Measurements from ENCODE around the gene INTS11. TPM values are rescaled to one million over a fixed set of nuclear protein-coding genes. Genes with fewer than 3 reads are reported as not detected.

Gene INTS11
- total and polyA plus RNA-seq, 10 donors = 89.2 to 203 (median 102) TPM

DNA sequence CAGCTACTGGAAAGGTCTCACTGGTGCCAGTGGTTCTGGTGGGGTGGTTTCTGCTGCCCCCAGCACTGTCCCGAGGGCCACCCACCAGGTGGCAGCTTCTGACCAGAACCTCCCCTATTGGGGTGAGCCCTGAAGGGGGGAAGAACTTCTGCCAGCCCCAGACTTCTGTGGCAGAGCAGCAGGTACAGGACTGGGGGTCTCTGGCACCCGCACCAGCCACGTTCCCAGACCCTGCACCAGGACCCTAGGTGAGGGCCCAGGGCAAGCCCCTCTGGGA lies 14.4 kb downstream of the INTS11 start:
- peak overlapping the region in 1 of 8 donors; percentile 97 for H3K4me3 ChIP-seq
- H3K27ac ChIP-seq = peak overlapping the region in 2 of 8 donors; percentile 97 to 99
- intact Hi-C loops (cut with DNase I; ENCODE audit: low total_unique reads) = no loop called here
- peaks cover 33 to 50% (median 40%) of the 10 kb centered on the region in 6 donors for H3K4me1 ChIP-seq
- TF ChIP-seq POLR2AphosphoS5 (IDR thresholded peaks at IDR 0.05) (peak in 1 of 3 donors; percentile 1), CTCF (IDR thresholded peaks at IDR 0.05 in 8 of 11, conservative IDR thresholded peaks at IDR 0.05 in 3 of 11) (no peak)
- 80 to 92% (median 83%) methylated on average over 1 to 3 of the region's 3 CpGs; no CpG with 5 or more reads in 1 of the 5 donors for WGBS, 5 donors
- H3K27me3 ChIP-seq (replicated peaks in 1 of 7) = no peaks in the 10 kb centered on the region
- peaks cover 0 to 55% (median 44%) of the 10 kb centered on the region in 6 donors for H3K36me3 ChIP-seq
- H3K9me3 ChIP-seq = no peaks in the 10 kb centered on the region
- no peak for DNase-seq

GRCh38 chr1:1309251-1310108 lies 15.0 kb downstream of the INTS11 start:
- H3K9me3 ChIP-seq = no peaks in the 10 kb centered on the region
- intact Hi-C loops (cut with DNase I; ENCODE audit: low total_unique reads) = no loop called here
- H3K27ac ChIP-seq = peak overlapping the region in 6 of 8 donors; percentile 97 to 99 (median 98)
- peaks cover 0 to 49% (median 38%) of the 10 kb centered on the region in 6 donors for H3K36me3 ChIP-seq
- H3K4me3 ChIP-seq = peak overlapping the region; percentile 82 to 97 (median 86)
- peaks cover 38 to 56% (median 46%) of the 10 kb centered on the region in 6 donors for H3K4me1 ChIP-seq
- WGBS, 5 donors = 34 to 81% (median 49%) methylated on average over 35 to 57 of the region's 57 CpGs
- TF ChIP-seq POLR2AphosphoS5 (IDR thresholded peaks at IDR 0.05) = peak in 2 of 3 donors; percentile 18 to 64
- no peak for TF ChIP-seq POLR2A (IDR thresholded peaks at IDR 0.05)
- no peaks in the 10 kb centered on the region for H3K27me3 ChIP-seq (replicated peaks in 1 of 7)
- DNase-seq = no peak

GRCh38 chr1:1308756-1309250 lies 15.7 kb downstream of the INTS11 start:
- Histone ChIP-seq H3K36me3 (peaks cover 0 to 43% (median 32%) of the 10 kb centered on the region in 6 donors), H3K27ac (peak overlapping the region; percentile 68 to 99 (median 97)), H3K9me3 (no peaks in the 10 kb centered on the region), H3K4me3 (peak overlapping the region; percentile 82 to 97 (median 86)), H3K4me1 (peaks cover 40 to 63% (median 51%) of the 10 kb centered on the region in 6 donors), H3K27me3 (replicated peaks in 1 of 7) (no peaks in the 10 kb centered on the region)
- intact Hi-C loops (cut with DNase I; ENCODE audit: low total_unique reads) = no loop called here
- DNase-seq = no peak
- TF ChIP-seq POLR2A (IDR thresholded peaks at IDR 0.05) (no peak), POLR2AphosphoS5 (IDR thresholded peaks at IDR 0.05) (no peak), CTCF (IDR thresholded peaks at IDR 0.05 in 8 of 11, conservative IDR thresholded peaks at IDR 0.05 in 3 of 11) (no peak)
- 0 to 1% (median 0%) methylated on average over 27 to 66 of the region's 66 CpGs for WGBS, 5 donors

- H3K36me3 ChIP-seq = peaks cover 0 to 36% (median 25%) of the 10 kb centered on the region in 6 donors
- DNase-seq = peak; percentile 96
- peak within 1 kb of the TSS; percentile 82 to 97 (median 86) for H3K4me3 ChIP-seq
- 0 to 1% (median 0%) methylated on average over 29 to 131 of the region's 131 CpGs for WGBS, 5 donors
- peak; percentile 75 to 77 (median 77) for TF ChIP-seq POLR2AphosphoS5 (IDR thresholded peaks at IDR 0.05)
- peak in 6 of 11 experiments; percentile 16 to 43 (median 28) for TF ChIP-seq CTCF (IDR thresholded peaks at IDR 0.05 in 8 of 11, conservative IDR thresholded peaks at IDR 0.05 in 3 of 11)
- TF ChIP-seq POLR2A (IDR thresholded peaks at IDR 0.05) = peak in 1 of 3 donors; percentile 28
- intact Hi-C loops (cut with DNase I; ENCODE audit: low total_unique reads) = no loop called here
- H3K27ac ChIP-seq = peak within 1 kb of the TSS; percentile 89 to 99 (median 97)
- H3K9me3 ChIP-seq = no peaks in the 10 kb centered on the region
- peaks cover 40 to 70% (median 53%) of the 10 kb centered on the region in 6 donors for H3K4me1 ChIP-seq
- H3K27me3 ChIP-seq (replicated peaks in 1 of 7) = no peaks in the 10 kb centered on the region
These were observed 16.3 kb downstream of the INTS11 start, which contains the start of the genes ACAP3 and PUSL1 for GRCh38 chr1:1307923-1308755. TSS of gene ACAP3 (minus strand) at chr1:1307930. CDS start at chr1:1307815, 115 bp downstream. TSS of gene PUSL1 (plus strand) at chr1:1308597. CDS start at chr1:1308644, 47 bp downstream.
